Thyroid gland (tissue), 4 donors: ENCODE data around the gene BRS3.

Source experiments
- POLR2A ChIP-seq, 2 donors: fragments of 450-650 bp; IDR thresholded peaks; one replicate each; pipeline ENCODE4 v1.6.1; 2017; ENCODE audit warnings: antibody characterized with exemption in 2 of 2, mild to moderate bottlenecking in 2 of 2, moderate library complexity in 1 of 2
- TF ChIP-seq, protein P1 (sequence below), 6 experiments: fragments of 200-600 bp in 3 of 6; fragments of 450-650 bp in 3 of 6; sonication (generic) in 3 of 6; IDR thresholded peaks; one replicate each; pipeline ENCODE4 v1.5.1; 2016 to 2019; ENCODE audit warnings: antibody characterized with exemption in 6 of 6, mild to moderate bottlenecking in 2 of 6, inconsistent platforms in 1 of 6, moderate library complexity in 1 of 6

GRCh38 chrX:136456133-136456532, 31.6 kb upstream of the BRS3 start:
- TF ChIP-seq, protein P1, sequence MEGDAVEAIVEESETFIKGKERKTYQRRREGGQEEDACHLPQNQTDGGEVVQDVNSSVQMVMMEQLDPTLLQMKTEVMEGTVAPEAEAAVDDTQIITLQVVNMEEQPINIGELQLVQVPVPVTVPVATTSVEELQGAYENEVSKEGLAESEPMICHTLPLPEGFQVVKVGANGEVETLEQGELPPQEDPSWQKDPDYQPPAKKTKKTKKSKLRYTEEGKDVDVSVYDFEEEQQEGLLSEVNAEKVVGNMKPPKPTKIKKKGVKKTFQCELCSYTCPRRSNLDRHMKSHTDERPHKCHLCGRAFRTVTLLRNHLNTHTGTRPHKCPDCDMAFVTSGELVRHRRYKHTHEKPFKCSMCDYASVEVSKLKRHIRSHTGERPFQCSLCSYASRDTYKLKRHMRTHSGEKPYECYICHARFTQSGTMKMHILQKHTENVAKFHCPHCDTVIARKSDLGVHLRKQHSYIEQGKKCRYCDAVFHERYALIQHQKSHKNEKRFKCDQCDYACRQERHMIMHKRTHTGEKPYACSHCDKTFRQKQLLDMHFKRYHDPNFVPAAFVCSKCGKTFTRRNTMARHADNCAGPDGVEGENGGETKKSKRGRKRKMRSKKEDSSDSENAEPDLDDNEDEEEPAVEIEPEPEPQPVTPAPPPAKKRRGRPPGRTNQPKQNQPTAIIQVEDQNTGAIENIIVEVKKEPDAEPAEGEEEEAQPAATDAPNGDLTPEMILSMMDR (IDR thresholded peaks at IDR 0.05) = no peak
- no peak for TF ChIP-seq POLR2A (IDR thresholded peaks at IDR 0.05)
